ENCODE results near the gene SLC25A30.

GRCh38 chr13:45401314-45401713, 16.9 kb downstream of the SLC25A30 start:
- TF ChIP-seq CTCF (IDR thresholded peaks at IDR 0.05; ENCODE audit: borderline replicate concordance, extremely low read depth, low read length, poor library complexity, severe bottlenecking) (no peak), EZH2 (IDR thresholded peaks at IDR 0.05; ENCODE audit: borderline replicate concordance, low read depth, low read length, severe bottlenecking) (no peak)
